Choroid plexus epithelial cell (primary cell): ENCODE results near the gene ANKH.
A peak's percentile ranks its signal among the peaks of the same experiment; 100 is the strongest.

ENCODE experiments used
- DNase-seq: peaks from one replicate; pipeline ENCODE4 v3.0.0-alpha.2; 2010; ENCODE audit warnings: low read depth
- H3K4me3 ChIP-seq: 2 replicates; pipeline ENCODE4 v1.5.1; 2011; ENCODE audit warnings: low read depth, mild to moderate bottlenecking, control low read depth, low read length, moderate library complexity
- CTCF ChIP-seq: conservative IDR thresholded peaks from 2 replicates; pipeline ENCODE4 v1.5.1; 2011; ENCODE audit warnings: low read depth, mild to moderate bottlenecking, control low read depth, inconsistent platforms, low read length, moderate library complexity

ANKH gene

GRCh38 chr5:14715481-14715880 is 156.1 kb downstream of the ANKH start:
- H3K4me3 ChIP-seq: no peak overlapping the region
- TF ChIP-seq CTCF: no peak
- DNase-seq: peak; percentile 54

- no peak for DNase-seq
- TF ChIP-seq CTCF: no peak
- no peak overlapping the region for H3K4me3 ChIP-seq
These were observed 156.9 kb downstream of the ANKH start for GRCh38 chr5:14714706-14715105.

- no peak overlapping the region for H3K4me3 ChIP-seq
- no peak for TF ChIP-seq CTCF
- no peak for DNase-seq
These were observed 157.8 kb downstream of the ANKH start for GRCh38 chr5:14713476-14714390.

GRCh38 chr5:14712666-14713065 is 158.9 kb downstream of the ANKH start:
- no peak for TF ChIP-seq CTCF
- no peak overlapping the region for H3K4me3 ChIP-seq
- no peak for DNase-seq

GRCh38 chr5:14712131-14712530 is 159.4 kb downstream of the ANKH start:
- DNase-seq: no peak
- TF ChIP-seq CTCF: no peak
- no peak overlapping the region for H3K4me3 ChIP-seq

GRCh38 chr5:14710313-14710994 is 161.1 kb downstream of the ANKH start:
- no peak for DNase-seq
- TF ChIP-seq CTCF: no peak
- H3K4me3 ChIP-seq: no peak overlapping the region
